Measurements from ENCODE around the gene LDLRAD3.

Gene LDLRAD3

DNA sequence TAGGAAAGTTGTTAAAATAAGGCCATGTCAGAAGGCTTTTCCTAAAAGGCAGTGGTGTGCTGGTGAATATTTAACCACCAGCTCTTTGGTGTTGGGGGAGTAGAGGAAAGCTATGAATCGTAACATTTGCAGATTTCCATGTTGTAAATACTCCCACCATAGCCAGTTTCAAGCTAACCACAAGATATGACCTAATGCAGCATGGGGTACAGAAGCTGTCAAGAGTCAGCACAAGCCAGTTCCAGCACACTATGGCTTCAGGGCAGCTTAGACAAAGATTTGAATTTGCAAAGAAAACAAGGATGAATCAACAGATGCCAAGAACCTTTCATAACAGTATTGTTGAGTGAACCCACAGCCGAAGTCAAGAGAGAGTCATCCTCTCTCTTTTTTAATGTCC lies 305.4 kb downstream of the LDLRAD3 start:
- H3K4me3 ChIP-seq (ENCODE audit: low read depth, low read length): no peak overlapping the region
- TF ChIP-seq, protein P1, sequence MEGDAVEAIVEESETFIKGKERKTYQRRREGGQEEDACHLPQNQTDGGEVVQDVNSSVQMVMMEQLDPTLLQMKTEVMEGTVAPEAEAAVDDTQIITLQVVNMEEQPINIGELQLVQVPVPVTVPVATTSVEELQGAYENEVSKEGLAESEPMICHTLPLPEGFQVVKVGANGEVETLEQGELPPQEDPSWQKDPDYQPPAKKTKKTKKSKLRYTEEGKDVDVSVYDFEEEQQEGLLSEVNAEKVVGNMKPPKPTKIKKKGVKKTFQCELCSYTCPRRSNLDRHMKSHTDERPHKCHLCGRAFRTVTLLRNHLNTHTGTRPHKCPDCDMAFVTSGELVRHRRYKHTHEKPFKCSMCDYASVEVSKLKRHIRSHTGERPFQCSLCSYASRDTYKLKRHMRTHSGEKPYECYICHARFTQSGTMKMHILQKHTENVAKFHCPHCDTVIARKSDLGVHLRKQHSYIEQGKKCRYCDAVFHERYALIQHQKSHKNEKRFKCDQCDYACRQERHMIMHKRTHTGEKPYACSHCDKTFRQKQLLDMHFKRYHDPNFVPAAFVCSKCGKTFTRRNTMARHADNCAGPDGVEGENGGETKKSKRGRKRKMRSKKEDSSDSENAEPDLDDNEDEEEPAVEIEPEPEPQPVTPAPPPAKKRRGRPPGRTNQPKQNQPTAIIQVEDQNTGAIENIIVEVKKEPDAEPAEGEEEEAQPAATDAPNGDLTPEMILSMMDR (IDR thresholded peaks at IDR 0.05; ENCODE audit: low read depth, low read length, missing control alignments): no peak
- in situ Hi-C loops (cut with HindIII; ENCODE audit: low sequenced_read_pairs): no loop called here
- peak; percentile 86 for DNase-seq (ENCODE audit: low read depth)

DNA sequence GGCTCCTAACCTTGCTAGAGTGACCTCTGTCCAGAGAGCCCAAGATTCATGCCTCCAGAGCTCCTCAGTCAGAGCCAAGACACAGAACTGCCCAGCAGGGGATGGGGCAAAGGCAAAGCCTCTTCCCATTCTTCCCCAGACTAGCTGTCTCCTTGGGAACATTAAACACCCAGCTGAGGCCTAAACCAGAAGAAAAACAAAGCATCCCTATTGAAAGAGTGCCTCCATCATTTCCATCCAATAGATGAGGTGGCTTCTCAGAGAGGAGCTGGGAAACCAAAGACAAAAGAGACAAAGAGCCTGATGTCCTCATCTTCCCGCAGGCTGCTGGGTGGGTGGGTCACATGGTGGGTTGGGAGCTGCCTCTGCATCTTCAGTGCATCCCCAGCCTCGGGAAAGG lies 308.0 kb downstream of the LDLRAD3 start:
- in situ Hi-C loops (cut with HindIII; ENCODE audit: low sequenced_read_pairs): loop anchor here (10.0 to 25.0 kb wide), 2 partner anchors 90 to 627 kb away; no protein-coding TSS in a partner anchor
- DNase-seq (ENCODE audit: low read depth): no peak
- TF ChIP-seq, protein P1 (IDR thresholded peaks at IDR 0.05; ENCODE audit: low read depth, low read length, missing control alignments): no peak
- H3K4me3 ChIP-seq (ENCODE audit: low read depth, low read length): no peak overlapping the region

DNA sequence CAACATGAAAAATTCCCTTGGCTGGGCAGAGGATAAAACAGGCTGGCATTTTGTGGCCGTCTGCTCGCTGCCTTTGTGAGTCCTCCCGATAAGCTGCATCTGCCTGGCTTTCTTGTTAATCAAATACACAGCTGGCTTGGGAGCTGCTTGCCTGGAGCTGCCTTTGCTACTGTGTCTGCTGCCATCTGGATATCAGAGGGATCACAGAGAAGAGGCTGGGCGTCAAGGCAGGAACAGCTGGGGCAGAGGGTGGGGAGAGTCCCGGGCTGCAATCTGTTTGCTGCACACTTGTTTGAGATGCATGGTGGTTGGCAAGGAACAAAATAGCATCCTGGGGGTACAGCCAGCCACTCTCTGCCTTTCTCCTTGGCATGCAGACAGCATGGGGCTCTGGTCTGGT lies 309.4 kb downstream of the LDLRAD3 start:
- H3K4me3 ChIP-seq (ENCODE audit: low read depth, low read length): no peak overlapping the region
- in situ Hi-C loops (cut with HindIII; ENCODE audit: low sequenced_read_pairs): loop anchor here (10.0 to 25.0 kb wide), 2 partner anchors 91 to 628 kb away; no protein-coding TSS in a partner anchor
- TF ChIP-seq, protein P1 (IDR thresholded peaks at IDR 0.05; ENCODE audit: low read depth, low read length, missing control alignments): no peak
- no peak for DNase-seq (ENCODE audit: low read depth)

DNA sequence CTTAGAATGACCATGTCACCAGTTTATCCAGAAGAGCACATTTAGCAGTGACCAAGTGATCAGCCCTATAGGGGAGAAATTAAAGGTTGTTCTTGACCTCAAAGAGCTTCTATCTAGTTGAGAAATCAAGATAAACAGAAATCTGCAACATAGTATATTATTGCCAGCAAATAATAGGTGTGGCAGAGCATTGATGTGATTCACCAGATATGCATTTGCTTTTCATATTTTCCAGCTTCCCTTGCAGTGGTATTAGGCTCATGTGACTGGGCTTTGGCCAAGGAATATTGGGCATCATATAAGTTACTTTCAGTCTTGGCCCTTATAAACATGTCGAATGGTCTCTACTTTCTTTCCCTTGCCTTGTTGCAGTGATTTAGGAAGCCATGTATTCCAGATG lies 310.9 kb downstream of the LDLRAD3 start:
- TF ChIP-seq, protein P1 (IDR thresholded peaks at IDR 0.05; ENCODE audit: low read depth, low read length, missing control alignments): no peak

DNA sequence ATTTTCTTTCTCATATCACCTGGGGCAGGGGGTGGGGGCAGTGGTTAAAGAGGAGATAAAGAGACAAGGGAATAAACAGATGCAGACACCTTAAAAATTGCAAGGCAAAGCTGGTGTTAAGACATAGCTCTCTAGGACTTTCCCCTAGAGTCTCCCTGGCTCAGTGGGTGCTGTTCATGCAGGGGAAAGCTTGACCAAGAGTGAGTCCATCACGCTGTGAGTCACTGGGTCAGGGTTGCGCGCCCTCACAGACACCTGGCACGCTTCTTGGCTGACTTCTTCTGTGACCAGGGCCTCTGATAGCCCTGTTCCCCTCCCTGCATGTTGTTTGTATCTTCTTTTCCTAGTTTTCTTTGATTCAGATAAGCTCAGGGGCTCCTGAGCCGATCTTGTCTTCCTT lies 313.5 kb downstream of the LDLRAD3 start:
- no peak overlapping the region for H3K4me3 ChIP-seq (ENCODE audit: low read depth, low read length)
- TF ChIP-seq, protein P1 (IDR thresholded peaks at IDR 0.05; ENCODE audit: low read depth, low read length, missing control alignments): no peak
- no peak for DNase-seq (ENCODE audit: low read depth)
- in situ Hi-C loops (cut with HindIII; ENCODE audit: low sequenced_read_pairs): loop anchor here (5.0 to 25.0 kb wide), 3 partner anchors 95 to 633 kb away; no protein-coding TSS in a partner anchor

More for the DNA sequence above, 310.9 kb downstream of the LDLRAD3 start:
- no peak for DNase-seq (ENCODE audit: low read depth)
- no peak overlapping the region for H3K4me3 ChIP-seq (ENCODE audit: low read depth, low read length)
- in situ Hi-C loops (cut with HindIII; ENCODE audit: low sequenced_read_pairs): loop anchor here (5.0 to 25.0 kb wide), 3 partner anchors 92 to 630 kb away; no protein-coding TSS in a partner anchor

DNA sequence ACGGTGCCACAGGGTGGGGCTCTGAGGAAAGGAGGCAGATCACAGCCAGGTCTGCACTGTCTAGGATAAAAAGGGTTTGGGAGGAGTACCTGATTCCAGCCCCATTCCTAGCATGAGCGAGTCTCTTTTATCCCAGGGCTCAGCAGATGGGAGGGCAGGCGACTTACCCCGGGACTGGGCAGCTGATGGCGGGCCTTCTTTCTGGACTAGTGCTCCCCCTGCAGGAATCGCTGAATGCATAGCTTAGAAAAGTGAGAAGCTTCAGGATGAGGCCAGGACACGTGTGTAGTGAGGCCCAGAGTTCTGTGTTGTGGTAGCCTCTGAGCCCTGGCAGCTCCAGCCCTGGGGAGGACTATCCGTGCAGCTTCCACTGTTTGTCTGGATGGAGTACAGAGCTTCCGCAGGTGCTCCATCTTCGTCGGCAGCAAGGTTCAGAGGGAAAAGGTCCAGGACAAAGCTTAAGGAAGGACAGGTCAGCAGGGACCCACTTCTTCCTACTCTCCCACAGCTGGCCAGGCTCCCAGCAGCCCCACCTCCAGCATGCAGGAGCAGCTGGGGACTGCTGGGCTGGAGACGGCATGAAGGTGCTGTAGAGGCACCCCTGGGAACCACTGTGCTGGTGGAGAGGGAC lies 315.0 kb downstream of the LDLRAD3 start:
- in situ Hi-C loops (cut with HindIII; ENCODE audit: low sequenced_read_pairs): loop anchor here (5.0 to 25.0 kb wide), 3 partner anchors 97 to 634 kb away; no protein-coding TSS in a partner anchor
- TF ChIP-seq, protein P1 (IDR thresholded peaks at IDR 0.05; ENCODE audit: low read depth, low read length, missing control alignments): peak; percentile 79

More for the DNA sequence above, 315.0 kb downstream of the LDLRAD3 start:
- no peak overlapping the region for H3K4me3 ChIP-seq (ENCODE audit: low read depth, low read length)
- peak; percentile 52 for DNase-seq (ENCODE audit: low read depth)

Data from astrocyte of the cerebellum (primary cell).